IMR-90 (cell line): ENCODE results near the gene FAM168B. TPM values are rescaled to one million over a fixed set of nuclear protein-coding genes. Genes with fewer than 3 reads are reported as not detected.

Experiments used
- ATAC-seq: fragments of 200-7000 bp; cut with Tn5 transposase; 2 replicates; pipeline ENCODE4 v1.9.1; 2020; ENCODE audit warnings: low read depth, mild to moderate bottlenecking, moderate library complexity
- BruUV-seq: library from RNA; stranded (reverse); fragments of 400-500 nt; replicated peaks from 2 replicates; lab custom pipeline; 2021; lab: Mats Ljungman, UMichigan
- CTCF ChIA-PET: fragments of 300-600 bp; formaldehyde crosslinking; extraction: SDS; loops from one replicate; lab custom pipeline; 2021; ENCODE audit warnings: antibody characterized with exemption; lab: Yijun Ruan, JAX
- POLR2A ChIA-PET: fragments of 300-600 bp; sonication (Branson Sonifier 250); formaldehyde crosslinking; loops from one replicate; lab custom pipeline; 2022; ENCODE audit warnings: antibody characterized with exemption; ENCODE audit not compliant: unreplicated experiment; lab: Charles Lee
- DNase-seq: peaks from one replicate; pipeline ENCODE4 v3.0.0; 2013
- H2AFZ ChIP-seq: replicated peaks from 2 replicates; pipeline ENCODE3; 2013; ENCODE audit warnings: low read length, mild to moderate bottlenecking; ENCODE audit not compliant: poor library complexity
- H2AK5ac ChIP-seq: 2 replicates; pipeline ENCODE4 v1.6.1; 2013; ENCODE audit warnings: low read depth, low read length, inconsistent platforms
- H2AK9ac ChIP-seq: replicated peaks from 2 replicates; pipeline ENCODE3; 2013; ENCODE audit warnings: mild to moderate bottlenecking, low read depth, low read length, moderate library complexity; ENCODE audit not compliant: poor library complexity
- H2BK120ac ChIP-seq: 2 replicates; pipeline ENCODE4 v1.6.1; 2013; ENCODE audit warnings: low read depth, low read length, inconsistent platforms
- H2BK15ac ChIP-seq: 3 replicates; pipeline ENCODE4 v1.6.1; 2013; ENCODE audit warnings: low read depth, low read length, inconsistent platforms
- H2BK20ac ChIP-seq: 2 replicates; pipeline ENCODE4 v1.6.1; 2013; ENCODE audit warnings: low read depth, mild to moderate bottlenecking, inconsistent platforms, low read length, moderate library complexity
- H2BK5ac ChIP-seq: 2 replicates; pipeline ENCODE4 v1.6.1; 2013; ENCODE audit warnings: mild to moderate bottlenecking, low read depth, low read length, inconsistent platforms; ENCODE audit not compliant: poor library complexity, severe bottlenecking
- H3K14ac ChIP-seq: replicated peaks from 2 replicates; pipeline ENCODE4 v1.6.1; 2013; ENCODE audit warnings: low read depth, low read length, inconsistent platforms
- H3K18ac ChIP-seq: 2 replicates; pipeline ENCODE4 v1.6.1; 2013; ENCODE audit warnings: low read depth, low read length, control low read depth
- H3K23ac ChIP-seq: 2 replicates; pipeline ENCODE4 v1.6.1; 2013; ENCODE audit warnings: low read depth, low read length, inconsistent platforms
- H3K27ac ChIP-seq: 2 replicates; pipeline ENCODE4 v1.5.1; 2013; ENCODE audit warnings: mild to moderate bottlenecking, control low read depth, low read length; ENCODE audit not compliant: insufficient read depth
- H3K27me3 ChIP-seq: 2 replicates; pipeline ENCODE4 v1.6.1; 2013; ENCODE audit warnings: low read length; ENCODE audit not compliant: control insufficient read depth, insufficient read depth
- H3K36me3 ChIP-seq: 2 replicates; pipeline ENCODE4 v1.6.1; 2013; ENCODE audit warnings: low read length, mixed read lengths; ENCODE audit not compliant: control insufficient read depth, insufficient read depth
- H3K4ac ChIP-seq: 2 replicates; pipeline ENCODE4 v1.6.1; 2013; ENCODE audit warnings: low read depth, low read length, inconsistent platforms
- H3K4me1 ChIP-seq: 2 replicates; pipeline ENCODE4 v1.6.1; 2013; ENCODE audit warnings: low read length, mixed read lengths; ENCODE audit not compliant: control insufficient read depth, insufficient read depth
- H3K4me2 ChIP-seq: 2 replicates; pipeline ENCODE4 v1.6.1; 2013; ENCODE audit warnings: low read depth, mild to moderate bottlenecking, control low read depth, low read length, moderate library complexity
- H3K4me3 ChIP-seq: 2 replicates; pipeline ENCODE4 v1.5.1; 2013; ENCODE audit warnings: low read depth, mild to moderate bottlenecking, control low read depth, low read length, moderate library complexity; ENCODE audit not compliant: insufficient read depth
- H3K56ac ChIP-seq: 2 replicates; pipeline ENCODE4 v1.6.1; 2013; ENCODE audit warnings: low read length, inconsistent platforms; ENCODE audit not compliant: insufficient read depth; ENCODE audit errors: extremely low read depth
- H3K79me1 ChIP-seq, 2 experiments: 2 replicates each; pipeline ENCODE4 v1.6.1; 2013; ENCODE audit warnings: low read length in 2 of 2, inconsistent platforms in 1 of 2, low read depth in 1 of 2
- H3K9ac ChIP-seq: 2 replicates; pipeline ENCODE4 v1.6.1; 2013; ENCODE audit warnings: low read depth, low read length, control low read depth
- H3K9me1 ChIP-seq: 2 replicates; pipeline ENCODE4 v1.6.1; 2013; ENCODE audit warnings: low read length, inconsistent platforms; ENCODE audit not compliant: insufficient read depth
- H3K9me3 ChIP-seq: 2 replicates; pipeline ENCODE4 v1.6.1; 2013; ENCODE audit warnings: low read length; ENCODE audit not compliant: control insufficient read depth, insufficient read depth
- H4K20me1 ChIP-seq: 2 replicates; pipeline ENCODE4 v1.6.1; 2013; ENCODE audit warnings: low read length, inconsistent platforms; ENCODE audit not compliant: insufficient read depth
- H4K5ac ChIP-seq: 2 replicates; pipeline ENCODE4 v1.6.1; 2013; ENCODE audit warnings: mild to moderate bottlenecking, low read depth, low read length, control low read depth
- H4K8ac ChIP-seq, 2 experiments: 2 replicates each; pipeline ENCODE4 v1.6.1; 2013; ENCODE audit warnings: low read depth in 2 of 2, low read length in 2 of 2, control low read depth in 1 of 2, inconsistent platforms in 1 of 2
- H4K91ac ChIP-seq: 2 replicates; pipeline ENCODE4 v1.6.1; 2013; ENCODE audit warnings: low read depth, low read length, inconsistent platforms; ENCODE audit not compliant: insufficient read depth
- ELK1 ChIP-seq: fragments of 150-350 bp; IDR thresholded peaks from 2 replicates; pipeline ENCODE4 v1.6.1; 2016; ENCODE audit warnings: low read depth, mild to moderate bottlenecking, low read length, moderate library complexity, borderline replicate concordance
- FOS ChIP-seq: fragments of 150-350 bp; IDR thresholded peaks from 2 replicates; pipeline ENCODE4 v1.6.1; 2016; ENCODE audit warnings: low read depth, low read length
- MAZ ChIP-seq: IDR thresholded peaks from 2 replicates; pipeline ENCODE4 v1.6.1; 2012; ENCODE audit warnings: low read depth, mild to moderate bottlenecking, low read length, improper control_type of control experiment, moderate library complexity, borderline replicate concordance
- MXI1 ChIP-seq: IDR thresholded peaks from 2 replicates; pipeline ENCODE4 v1.6.1; 2012; ENCODE audit warnings: low read depth, mild to moderate bottlenecking, low read length, moderate library complexity, borderline replicate concordance
- NFE2L2 ChIP-seq: fragments of 150-350 bp; IDR thresholded peaks from 2 replicates; pipeline ENCODE4 v1.6.1; 2016; ENCODE audit warnings: low read depth, mild to moderate bottlenecking, low read length
- POLR2A ChIP-seq: IDR thresholded peaks from 2 replicates; pipeline ENCODE4 v1.6.1; 2012; ENCODE audit warnings: mild to moderate bottlenecking, low read depth, low read length
- RCOR1 ChIP-seq: IDR thresholded peaks from 2 replicates; pipeline ENCODE4 v1.6.1; 2012; ENCODE audit warnings: mild to moderate bottlenecking, low read length, improper control_type of control experiment; ENCODE audit not compliant: insufficient replicate concordance
- SMC3 ChIP-seq: fragments of 150-350 bp; IDR thresholded peaks from 2 replicates; pipeline ENCODE4 v1.6.1; 2016; ENCODE audit warnings: low read depth, mild to moderate bottlenecking, antibody characterized with exemption, low read length, moderate library complexity
- WGBS, 2 experiments: methylation state at CpG; one replicate each; pipeline versions ENCODE4 v1.1.5 to v1.1.7; 2013; ENCODE audit warnings: missing lambda C conversion rate in 2 of 2; ENCODE audit not compliant: insufficient read length in 1 of 2; ENCODE audit errors: extremely low coverage in 2 of 2; 5-methylcytosine and 5-hydroxymethylcytosine counted together
- dilution Hi-C: fragments of 300-500 bp; cut with HindIII; formaldehyde crosslinking; loops from one replicate; pipeline ENCODE4 v1.14.3; 2018; ENCODE audit warnings: low sequenced_read_pairs; ENCODE audit not compliant: unreplicated experiment
- in situ Hi-C: fragments of 300-500 bp; cut with MboI; formaldehyde crosslinking; loops from 3 replicates; pipeline ENCODE4 v1.14.3; 2019; ENCODE audit warnings: low sequenced_read_pairs, inconsistent platforms, mixed read lengths
- intact Hi-C: fragments of 100-400 bp; cut with micrococcal nuclease; formaldehyde crosslinking; loops from 2 replicates; pipeline ENCODE4 v1.10.0; 2022
- polyA plus RNA-seq, 3 experiments: library from polyadenylated mRNA; depleted of rRNA; stranded (reverse); fragments of >200 nt; gene quantifications; 2 replicates each; pipeline ENCODE4 v1.2.3, GENCODE V29; 2012; ENCODE audit warnings: low replicate concordance in 1 of 3
- total RNA-seq: library from RNA; depleted of rRNA; stranded (reverse); fragments of >200 nt; gene quantifications from 2 replicates; pipeline ENCODE4 v1.2.3, GENCODE V29; 2012

The FAM168B gene
- total and polyA plus RNA-seq, 2 of the 4 experiments (the other 2 are of a cell fraction): 76.4 to 106 TPM

GRCh38 chr2:131005216-131005935, 87.9 kb downstream of the FAM168B start:
- Histone ChIP-seq H3K9me3 (no peaks in the 10 kb centered on the region), H3K9ac (no peak overlapping the region), H2AK9ac (no peak overlapping the region), H3K27ac (no peak overlapping the region), H3K36me3 (no peaks in the 10 kb centered on the region), H3K23ac (no peak overlapping the region), H3K4me3 (no peak overlapping the region), H3K9me1 (no peaks in the 10 kb centered on the region), H3K4me1 (no peaks in the 10 kb centered on the region), H4K8ac (no peak overlapping the region), H3K27me3 (peaks cover 7% of the 10 kb centered on the region), H3K14ac (no peak overlapping the region), H2BK15ac (no peak overlapping the region), H4K20me1 (no peaks in the 10 kb centered on the region), H2BK5ac (no peak overlapping the region), H3K79me1 (no peaks in the 10 kb centered on the region), H2BK20ac (no peak overlapping the region), H4K5ac (no peak overlapping the region), H2AFZ (no peak overlapping the region), H3K4me2 (no peak overlapping the region), H2BK120ac (no peak overlapping the region), H3K4ac (no peak overlapping the region), H2AK5ac (no peak overlapping the region), H3K18ac (no peak overlapping the region), H4K91ac (no peak overlapping the region), H3K56ac (no peak overlapping the region)
- POLR2A ChIA-PET: no interaction called here
- BruUV-seq: no TSS peak
- dilution Hi-C loops: no loop called here
- intact Hi-C loops: no loop called here
- no peak for ATAC-seq
- 50% methylated on average over 1 of the region's 16 CpGs; no CpG with 5 or more reads in 1 of the 2 experiments for WGBS, 2 experiments
- in situ Hi-C loops: no loop called here
- no peak for DNase-seq
- CTCF ChIA-PET: no interaction called here
- no peak for TF ChIP-seq RCOR1
- no peak for TF ChIP-seq MAZ
- TF ChIP-seq NFE2L2: no peak
- TF ChIP-seq FOS: no peak
- no peak for TF ChIP-seq MXI1
- TF ChIP-seq POLR2A: no peak
- TF ChIP-seq SMC3: no peak
- no peak for TF ChIP-seq ELK1
